Measurements from ENCODE around the gene TRIM45.
A peak's percentile ranks its signal among the peaks of the same experiment; 100 is the strongest.

DNA sequence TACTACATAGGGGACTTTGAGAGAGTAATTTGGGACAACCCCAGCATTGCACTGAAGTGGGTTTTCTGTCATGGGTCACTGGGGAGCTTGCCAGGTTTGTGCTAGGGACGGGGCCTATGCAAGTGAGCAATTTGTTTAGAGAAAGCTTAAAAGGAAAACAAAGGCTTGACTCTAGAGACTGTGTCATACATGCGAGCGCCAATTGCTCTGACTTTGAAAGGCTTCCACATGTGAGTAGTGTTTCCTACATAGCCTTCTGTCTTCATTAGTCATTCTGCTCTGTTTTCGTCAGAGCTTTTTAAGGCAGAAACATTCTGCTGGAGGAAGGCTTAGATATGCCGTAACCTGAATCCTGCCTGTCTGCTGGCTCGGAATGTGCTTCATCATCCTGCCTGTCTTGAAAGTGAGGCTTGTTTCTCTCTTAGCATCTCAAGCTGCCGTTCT lies 28.4 kb downstream of the TRIM45 start:
- TF ChIP-seq, protein P1, sequence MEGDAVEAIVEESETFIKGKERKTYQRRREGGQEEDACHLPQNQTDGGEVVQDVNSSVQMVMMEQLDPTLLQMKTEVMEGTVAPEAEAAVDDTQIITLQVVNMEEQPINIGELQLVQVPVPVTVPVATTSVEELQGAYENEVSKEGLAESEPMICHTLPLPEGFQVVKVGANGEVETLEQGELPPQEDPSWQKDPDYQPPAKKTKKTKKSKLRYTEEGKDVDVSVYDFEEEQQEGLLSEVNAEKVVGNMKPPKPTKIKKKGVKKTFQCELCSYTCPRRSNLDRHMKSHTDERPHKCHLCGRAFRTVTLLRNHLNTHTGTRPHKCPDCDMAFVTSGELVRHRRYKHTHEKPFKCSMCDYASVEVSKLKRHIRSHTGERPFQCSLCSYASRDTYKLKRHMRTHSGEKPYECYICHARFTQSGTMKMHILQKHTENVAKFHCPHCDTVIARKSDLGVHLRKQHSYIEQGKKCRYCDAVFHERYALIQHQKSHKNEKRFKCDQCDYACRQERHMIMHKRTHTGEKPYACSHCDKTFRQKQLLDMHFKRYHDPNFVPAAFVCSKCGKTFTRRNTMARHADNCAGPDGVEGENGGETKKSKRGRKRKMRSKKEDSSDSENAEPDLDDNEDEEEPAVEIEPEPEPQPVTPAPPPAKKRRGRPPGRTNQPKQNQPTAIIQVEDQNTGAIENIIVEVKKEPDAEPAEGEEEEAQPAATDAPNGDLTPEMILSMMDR (tag by site-specific recombination; IDR thresholded peaks at IDR 0.05): no peak
- TF ChIP-seq ZNF335 (tag by site-specific recombination; conservative IDR thresholded peaks at IDR 0.05): no peak
- no peak for TF ChIP-seq ZNF274 (IDR thresholded peaks at IDR 0.05; ENCODE audit: low read length)
- TF ChIP-seq ZNF274 (tag by site-specific recombination; IDR thresholded peaks at IDR 0.05; ENCODE audit: borderline replicate concordance): no peak
- TF ChIP-seq, protein P2, sequence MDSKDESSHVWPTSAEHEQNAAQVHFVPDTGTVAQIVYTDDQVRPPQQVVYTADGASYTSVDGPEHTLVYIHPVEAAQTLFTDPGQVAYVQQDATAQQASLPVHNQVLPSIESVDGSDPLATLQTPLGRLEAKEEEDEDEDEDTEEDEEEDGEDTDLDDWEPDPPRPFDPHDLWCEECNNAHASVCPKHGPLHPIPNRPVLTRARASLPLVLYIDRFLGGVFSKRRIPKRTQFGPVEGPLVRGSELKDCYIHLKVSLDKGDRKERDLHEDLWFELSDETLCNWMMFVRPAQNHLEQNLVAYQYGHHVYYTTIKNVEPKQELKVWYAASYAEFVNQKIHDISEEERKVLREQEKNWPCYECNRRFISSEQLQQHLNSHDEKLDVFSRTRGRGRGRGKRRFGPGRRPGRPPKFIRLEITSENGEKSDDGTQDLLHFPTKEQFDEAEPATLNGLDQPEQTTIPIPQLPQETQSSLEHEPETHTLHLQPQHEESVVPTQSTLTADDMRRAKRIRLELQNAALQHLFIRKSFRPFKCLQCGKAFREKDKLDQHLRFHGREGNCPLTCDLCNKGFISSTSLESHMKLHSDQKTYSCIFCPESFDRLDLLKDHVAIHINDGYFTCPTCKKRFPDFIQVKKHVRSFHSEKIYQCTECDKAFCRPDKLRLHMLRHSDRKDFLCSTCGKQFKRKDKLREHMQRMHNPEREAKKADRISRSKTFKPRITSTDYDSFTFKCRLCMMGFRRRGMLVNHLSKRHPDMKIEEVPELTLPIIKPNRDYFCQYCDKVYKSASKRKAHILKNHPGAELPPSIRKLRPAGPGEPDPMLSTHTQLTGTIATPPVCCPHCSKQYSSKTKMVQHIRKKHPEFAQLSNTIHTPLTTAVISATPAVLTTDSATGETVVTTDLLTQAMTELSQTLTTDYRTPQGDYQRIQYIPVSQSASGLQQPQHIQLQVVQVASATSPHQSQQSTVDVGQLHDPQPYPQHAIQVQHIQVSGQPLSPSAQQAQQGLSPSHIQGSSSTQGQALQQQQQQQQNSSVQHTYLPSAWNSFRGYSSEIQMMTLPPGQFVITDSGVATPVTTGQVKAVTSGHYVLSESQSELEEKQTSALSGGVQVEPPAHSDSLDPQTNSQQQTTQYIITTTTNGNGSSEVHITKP (tag by site-specific recombination; IDR thresholded peaks at IDR 0.05): no peak
- TF ChIP-seq ZFP41 (tag by site-specific recombination; IDR thresholded peaks at IDR 0.05; ENCODE audit: borderline replicate concordance): no peak
- TF ChIP-seq FEZF1 (tag by site-specific recombination; IDR thresholded peaks at IDR 0.05): peak; percentile 70
- no peak for TF ChIP-seq PRDM2 (tag by site-specific recombination; IDR thresholded peaks at IDR 0.05; ENCODE audit: borderline replicate concordance)
- TF ChIP-seq SP2 (tag by site-specific recombination; IDR thresholded peaks at IDR 0.05): no peak
- no peak for TF ChIP-seq PBX3 (CRISPR knock-in tag; IDR thresholded peaks at IDR 0.05)
- no peak for TF ChIP-seq SALL2 (tag by site-specific recombination; IDR thresholded peaks at IDR 0.05; ENCODE audit: borderline replicate concordance)
